HCT116 (cell line): ENCODE results near the gene LRRC4. TPM values are rescaled to one million over a fixed set of nuclear protein-coding genes. Genes with fewer than 3 reads are reported as not detected.

Experiments used
- ATAC-seq: fragments of 200-7000 bp; cut with Tn5 transposase; 2 replicates; pipeline ENCODE4 v1.9.1; 2020; ENCODE audit warnings: mild to moderate bottlenecking, moderate library complexity
- BruUV-seq: library from RNA; stranded (reverse); fragments of 400-500 nt; replicated peaks from 2 replicates; lab custom pipeline; 2021; lab: Mats Ljungman, UMichigan
- CTCF ChIA-PET: fragments of 300-600 bp; sonication (Branson Sonifier 250); formaldehyde crosslinking; loops from one replicate; lab custom pipeline; 2021; ENCODE audit warnings: antibody characterized with exemption; lab: Charles Lee
- POLR2A ChIA-PET: fragments of 300-600, 350-600 bp; sonication (Branson Sonifier 250); formaldehyde crosslinking; loops from one replicate; lab custom pipeline; 2021; ENCODE audit warnings: antibody characterized with exemption; lab: Charles Lee
- RAD21 ChIA-PET, 2 experiments: fragments of 300-600 bp; sonication (Branson Sonifier 250); formaldehyde crosslinking; loops; one replicate each; lab custom pipeline; 2023; ENCODE audit warnings: low total read pairs in 2 of 2; ENCODE audit not compliant: uncharacterized antibody in 2 of 2, unreplicated experiment in 2 of 2, low non-redundant PET in 1 of 2; lab: Charles Lee
- DNase-seq: peaks from one replicate; pipeline ENCODE4 v3.0.0-alpha.2; 2010; ENCODE audit warnings: low read depth, low spot score
- H2AFZ ChIP-seq: fragments of 200-600 bp; shearing (Covaris generic), sonication (generic); 2 replicates; pipeline ENCODE4 v1.6.1; 2017; ENCODE audit warnings: low read depth, mixed run types, mixed read lengths, antibody characterized with exemption, low read length; ENCODE audit not compliant: poor library complexity, severe bottlenecking
- H3K27ac ChIP-seq: 2 replicates; pipeline ENCODE4 v1.5.1; 2012; ENCODE audit warnings: low read depth, low read length
- H3K27me3 ChIP-seq: fragments of 200-600 bp; sonication (generic); 2 replicates; pipeline ENCODE4 v1.6.1; 2016; ENCODE audit warnings: mixed run types, low read length, mixed read lengths; ENCODE audit not compliant: insufficient read depth
- H3K36me3 ChIP-seq, 2 experiments: fragments of 200-500 bp in 1 of 2; fragments of 200-600 bp in 1 of 2; sonication (Bioruptor generic) in 1 of 2; sonication (generic) in 1 of 2; 2 replicates each; pipeline versions ENCODE4 v1.5.1 to v1.6.1; 2014 to 2016; ENCODE audit warnings: low read length in 2 of 2, inconsistent platforms in 1 of 2, mixed read lengths in 1 of 2, mixed run types in 1 of 2; ENCODE audit not compliant: insufficient read depth in 2 of 2, control insufficient read depth in 1 of 2
- H3K4me1 ChIP-seq, 2 experiments: fragments of 200-600 bp in 1 of 2; sonication (generic) in 1 of 2; 2 replicates each; pipeline versions ENCODE4 v1.5.1 to v1.6.1; 2012 to 2017; ENCODE audit warnings: low read length in 2 of 2, inconsistent platforms in 1 of 2, mild to moderate bottlenecking in 1 of 2, mixed read lengths in 1 of 2, mixed run types in 1 of 2, moderate library complexity in 1 of 2; ENCODE audit not compliant: insufficient read depth in 2 of 2, control insufficient read depth in 1 of 2
- H3K4me2 ChIP-seq: fragments of 200-600 bp; sonication (generic); 2 replicates; pipeline ENCODE4 v1.6.1; 2017; ENCODE audit warnings: mixed run types, low read length, mixed read lengths
- H3K4me3 ChIP-seq, 2 experiments: fragments of 200-600 bp in 1 of 2; sonication (generic) in 1 of 2; replicated peaks in 1 of 2; 2 replicates each; pipeline ENCODE4 v1.5.1; 2011 to 2016; ENCODE audit warnings: low read length in 2 of 2, control low read depth in 1 of 2, low read depth in 1 of 2, mild to moderate bottlenecking in 1 of 2, mixed read lengths in 1 of 2, mixed run types in 1 of 2
- H3K79me2 ChIP-seq: fragments of 200-600 bp; sonication (generic); 2 replicates; pipeline ENCODE4 v1.6.1; 2017; ENCODE audit warnings: mild to moderate bottlenecking, mixed run types, low read length, moderate library complexity, mixed read lengths; ENCODE audit not compliant: insufficient read depth
- H3K9ac ChIP-seq: fragments of 200-600 bp; sonication (generic); 2 replicates; pipeline ENCODE4 v1.6.1; 2016; ENCODE audit warnings: low read length, mixed read lengths
- H3K9me2 ChIP-seq: fragments of 200-600 bp; sonication (generic), shearing (Covaris generic); 2 replicates; pipeline ENCODE4 v1.6.1; 2017; ENCODE audit warnings: mixed run types, mild to moderate bottlenecking, moderate library complexity; ENCODE audit not compliant: insufficient read depth
- H3K9me3 ChIP-seq, 2 experiments: fragments of 200-500 bp in 1 of 2; fragments of 200-600 bp in 1 of 2; sonication (Bioruptor generic) in 1 of 2; sonication (generic) in 1 of 2; 2 replicates each; pipeline ENCODE4 v1.6.1; 2014 to 2017; ENCODE audit warnings: low read length in 2 of 2, mixed read lengths in 2 of 2, inconsistent platforms in 1 of 2, low read depth in 1 of 2, mild to moderate bottlenecking in 1 of 2, mixed run types in 1 of 2, moderate library complexity in 1 of 2; ENCODE audit not compliant: control insufficient read depth in 1 of 2, insufficient read depth in 1 of 2
- H4K20me1 ChIP-seq: fragments of 200-600 bp; sonication (generic), shearing (Covaris generic); 2 replicates; pipeline ENCODE4 v1.6.1; 2017; ENCODE audit warnings: mixed run types, mild to moderate bottlenecking, moderate library complexity; ENCODE audit not compliant: insufficient read depth
- CBX3 ChIP-seq: IDR thresholded peaks from 2 replicates; pipeline ENCODE4 v1.6.1; 2012; ENCODE audit warnings: low read depth
- CTCF ChIP-seq, 3 experiments: fragments of 200-600 bp in 1 of 3; sonication (generic) in 1 of 3; IDR thresholded peaks in 2 of 3; conservative IDR thresholded peaks in 1 of 3; 2 replicates each; pipeline ENCODE4 v1.5.1; 2012 to 2017; ENCODE audit warnings: low read depth in 2 of 3, low read length in 2 of 3, antibody characterized with exemption in 1 of 3, borderline replicate concordance in 1 of 3, control low read depth in 1 of 3, mild to moderate bottlenecking in 1 of 3, mixed read lengths in 1 of 3, mixed run types in 1 of 3, moderate library complexity in 1 of 3; ENCODE audit not compliant: insufficient read depth in 1 of 3
- EGR1 ChIP-seq: IDR thresholded peaks from 2 replicates; pipeline ENCODE4 v1.6.1; 2012; ENCODE audit warnings: low read depth
- ELF1 ChIP-seq: IDR thresholded peaks from 2 replicates; pipeline ENCODE4 v1.6.1; 2012; ENCODE audit warnings: low read depth, borderline replicate concordance
- EZH2phosphoT487 ChIP-seq: fragments of 200-600 bp; IDR thresholded peaks from 2 replicates; pipeline ENCODE4 v1.6.1; 2018; ENCODE audit warnings: antibody characterized with exemption, borderline replicate concordance
- POLR2A ChIP-seq: IDR thresholded peaks from 2 replicates; pipeline ENCODE4 v1.7.0; 2011; ENCODE audit warnings: borderline replicate concordance; ENCODE audit not compliant: insufficient read depth, insufficient read length; ENCODE audit errors: extremely low read depth
- POLR2AphosphoS5 ChIP-seq: IDR thresholded peaks from 2 replicates; pipeline ENCODE4 v1.6.1; 2011; ENCODE audit warnings: mild to moderate bottlenecking, low read depth, low read length, moderate library complexity
- TCF7L2 ChIP-seq: IDR thresholded peaks from 2 replicates; pipeline ENCODE4 v1.7.0; 2011; ENCODE audit warnings: borderline replicate concordance, inconsistent platforms; ENCODE audit not compliant: insufficient read depth, insufficient read length; ENCODE audit errors: extremely low read depth
- YY1 ChIP-seq: IDR thresholded peaks from 2 replicates; pipeline ENCODE4 v1.6.1; 2011; ENCODE audit warnings: low read length, low read depth, moderate library complexity, mild to moderate bottlenecking; ENCODE audit not compliant: insufficient replicate concordance; ENCODE audit errors: extremely low read depth
- ZBTB33 ChIP-seq: IDR thresholded peaks from 2 replicates; pipeline ENCODE4 v1.6.1; 2011; ENCODE audit warnings: mild to moderate bottlenecking, low read length, moderate library complexity; ENCODE audit not compliant: insufficient replicate concordance; ENCODE audit errors: extremely low read depth
- ZNF274 ChIP-seq: fragments of 200-500 bp; sonication (Bioruptor generic); IDR thresholded peaks from 2 replicates; pipeline ENCODE4 v1.6.1; 2014; ENCODE audit warnings: mild to moderate bottlenecking, low read depth, low read length, inconsistent platforms
- intact Hi-C: fragments of 100-400 bp; cut with micrococcal nuclease; formaldehyde crosslinking; loops from 2 replicates; pipeline ENCODE4 v1.10.0; 2022
- total RNA-seq: library from RNA; stranded (reverse); gene quantifications from one replicate; pipeline ENCODE4 v1.2.1, GENCODE V29; 2021; ENCODE audit not compliant: unreplicated experiment

The LRRC4 gene
- total RNA-seq, 1 experiment from 2014 or later: not detected

- Histone ChIP-seq H3K9me3 (no peaks in the 10 kb centered on the region), H3K9me2 (no peaks in the 10 kb centered on the region), H3K4me3 (no peak overlapping the region), H3K4me2 (no peak overlapping the region), H4K20me1 (no peaks in the 10 kb centered on the region), H3K27me3 (no peaks in the 10 kb centered on the region), H3K36me3 (no peaks in the 10 kb centered on the region), H2AFZ (no peak overlapping the region), H3K79me2 (no peaks in the 10 kb centered on the region), H3K9ac (no peak overlapping the region), H3K27ac (no peak overlapping the region), H3K4me1 (no peaks in the 10 kb centered on the region)
- DNase-seq (no peak), ATAC-seq (no peak)
- ChIA-PET POLR2A (no interaction called here), CTCF (no interaction called here), RAD21 (no interaction called here)
- TF ChIP-seq ZNF274: no peak
- TF ChIP-seq CBX3: no peak
- TF ChIP-seq CTCF (IDR thresholded peaks at IDR 0.05 in 2 of 3, conservative IDR thresholded peaks at IDR 0.05 in 1 of 3; ENCODE audit: borderline replicate concordance in 1 of 3, insufficient read depth in 1 of 3, low read depth in 2 of 3, low read length in 2 of 3): no peak
- no peak for TF ChIP-seq EGR1
- no peak for TF ChIP-seq POLR2AphosphoS5
- no peak for TF ChIP-seq YY1
- TF ChIP-seq POLR2A: no peak
- no peak for TF ChIP-seq TCF7L2
- no peak for TF ChIP-seq ELF1
- no peak for TF ChIP-seq ZBTB33
- no peak for TF ChIP-seq EZH2phosphoT487
- BruUV-seq: no TSS peak
- intact Hi-C loops: no loop called here
Observed at GRCh38 chr7:128033246-128033645, 2.0 kb upstream of the LRRC4 start.
